Left lung (tissue), 10 donors: Measurements from ENCODE around the gene CCDC191. TPM values are rescaled to one million over a fixed set of nuclear protein-coding genes. Genes with fewer than 3 reads are reported as not detected.

ENCODE experiments used
- ATAC-seq: fragments of 200-7000 bp; cut with Tn5 transposase; one replicate; pipeline ENCODE4 v1.9.1; 2020; ENCODE audit warnings: moderate library complexity
- DNase-seq, 4 donors: peaks; one replicate each; pipeline ENCODE4 v3.0.0-alpha.2; 2013 to 2020
- H3K27ac ChIP-seq, 2 donors: fragments of 200-600 bp; sonication (generic) in 1 of 2; one replicate each; pipeline versions ENCODE4 v1.5.0 to v1.8.0; 2020 to 2021
- H3K27me3 ChIP-seq, 2 donors: fragments of 200-600 bp; sonication (generic) in 1 of 2; one replicate each; pipeline versions ENCODE4 v1.5.0 to v1.8.0; 2020 to 2021
- H3K36me3 ChIP-seq, 2 donors: fragments of 200-600 bp; sonication (generic) in 1 of 2; one replicate each; pipeline versions ENCODE4 v1.5.0 to v1.8.0; 2020 to 2021
- H3K4me1 ChIP-seq, 2 donors: fragments of 200-600 bp; one replicate each; pipeline ENCODE4 v1.8.0; 2021
- H3K4me3 ChIP-seq, 2 donors: fragments of 200-600 bp; sonication (generic) in 1 of 2; one replicate each; pipeline versions ENCODE4 v1.5.0 to v1.8.0; 2020 to 2021; ENCODE audit warnings: mild to moderate bottlenecking in 1 of 2
- H3K9me3 ChIP-seq, 2 donors: fragments of 200-600 bp; sonication (generic) in 1 of 2; one replicate each; pipeline versions ENCODE4 v1.5.0 to v1.8.0; 2020 to 2021
- intact Hi-C, 2 donors: fragments of 100-400 bp; cut with DNase I; formaldehyde crosslinking; loops; one replicate each; pipeline versions ENCODE4 v1.11.2 to v1.14.2; 2022
- polyA plus RNA-seq, 6 donors: library from polyadenylated mRNA; unstranded; fragments of 120-200 nt; gene quantifications; one replicate each; pipeline ENCODE4 v1.2.1, GENCODE V29; 2013; ENCODE audit not compliant: insufficient read length in 6 of 6
- total RNA-seq, 2 donors: library from RNA; stranded (reverse); fragmentation: NEBNext Ultra II Directional; extraction: Animal tissue kit (Norgen Biotek cat#: 25700); gene quantifications; one replicate each; pipeline ENCODE4 v1.2.1, GENCODE V29; 2021
- TF ChIP-seq, protein P1 (sequence below), 2 donors: fragments of 200-600 bp; sonication (generic) in 1 of 2; IDR thresholded peaks; one replicate each; pipeline versions ENCODE4 v1.5.0 to v1.8.0; 2021; ENCODE audit warnings: antibody characterized with exemption in 2 of 2
- donor health status: DM: no; HTN: yes; CAD: no.
- donor health status: DM: no; HTN: no; CAD: no.

The CCDC191 gene
- total and polyA plus RNA-seq, 8 donors, result 3.3 to 24.9 (median 18.9) TPM

DNA sequence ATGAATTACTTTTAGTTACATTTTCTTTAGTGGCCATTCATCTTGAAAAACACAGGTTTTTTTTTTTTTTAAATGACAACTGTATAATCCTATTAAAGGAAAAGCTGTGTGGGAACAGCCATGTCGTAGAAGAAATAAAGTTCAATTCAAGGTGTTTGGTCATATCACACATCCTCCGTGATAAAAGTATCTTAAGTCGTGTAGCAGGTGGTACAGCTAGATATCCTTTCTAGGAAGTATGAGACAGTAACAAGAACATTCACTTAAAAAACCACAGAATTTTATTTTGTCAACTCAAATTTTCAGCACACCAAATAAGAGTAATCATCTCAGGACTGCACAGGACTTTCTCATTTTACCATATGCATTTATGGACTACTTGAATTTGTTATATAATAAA lies 92.4 kb downstream of the CCDC191 start:
- intact Hi-C loops, result no loop called here
- Histone ChIP-seq H3K27me3 (no peaks in the 10 kb centered on the region), H3K4me1 (no peaks in the 10 kb centered on the region), H3K4me3 (no peak overlapping the region), H3K9me3 (no peaks in the 10 kb centered on the region), H3K27ac (no peak overlapping the region), H3K36me3 (peaks cover 0 to 4% of the 10 kb centered on the region in 2 donors)
- DNase-seq (no peak), ATAC-seq (no peak)
- TF ChIP-seq, protein P1, sequence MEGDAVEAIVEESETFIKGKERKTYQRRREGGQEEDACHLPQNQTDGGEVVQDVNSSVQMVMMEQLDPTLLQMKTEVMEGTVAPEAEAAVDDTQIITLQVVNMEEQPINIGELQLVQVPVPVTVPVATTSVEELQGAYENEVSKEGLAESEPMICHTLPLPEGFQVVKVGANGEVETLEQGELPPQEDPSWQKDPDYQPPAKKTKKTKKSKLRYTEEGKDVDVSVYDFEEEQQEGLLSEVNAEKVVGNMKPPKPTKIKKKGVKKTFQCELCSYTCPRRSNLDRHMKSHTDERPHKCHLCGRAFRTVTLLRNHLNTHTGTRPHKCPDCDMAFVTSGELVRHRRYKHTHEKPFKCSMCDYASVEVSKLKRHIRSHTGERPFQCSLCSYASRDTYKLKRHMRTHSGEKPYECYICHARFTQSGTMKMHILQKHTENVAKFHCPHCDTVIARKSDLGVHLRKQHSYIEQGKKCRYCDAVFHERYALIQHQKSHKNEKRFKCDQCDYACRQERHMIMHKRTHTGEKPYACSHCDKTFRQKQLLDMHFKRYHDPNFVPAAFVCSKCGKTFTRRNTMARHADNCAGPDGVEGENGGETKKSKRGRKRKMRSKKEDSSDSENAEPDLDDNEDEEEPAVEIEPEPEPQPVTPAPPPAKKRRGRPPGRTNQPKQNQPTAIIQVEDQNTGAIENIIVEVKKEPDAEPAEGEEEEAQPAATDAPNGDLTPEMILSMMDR (IDR thresholded peaks at IDR 0.05), result no peak

DNA sequence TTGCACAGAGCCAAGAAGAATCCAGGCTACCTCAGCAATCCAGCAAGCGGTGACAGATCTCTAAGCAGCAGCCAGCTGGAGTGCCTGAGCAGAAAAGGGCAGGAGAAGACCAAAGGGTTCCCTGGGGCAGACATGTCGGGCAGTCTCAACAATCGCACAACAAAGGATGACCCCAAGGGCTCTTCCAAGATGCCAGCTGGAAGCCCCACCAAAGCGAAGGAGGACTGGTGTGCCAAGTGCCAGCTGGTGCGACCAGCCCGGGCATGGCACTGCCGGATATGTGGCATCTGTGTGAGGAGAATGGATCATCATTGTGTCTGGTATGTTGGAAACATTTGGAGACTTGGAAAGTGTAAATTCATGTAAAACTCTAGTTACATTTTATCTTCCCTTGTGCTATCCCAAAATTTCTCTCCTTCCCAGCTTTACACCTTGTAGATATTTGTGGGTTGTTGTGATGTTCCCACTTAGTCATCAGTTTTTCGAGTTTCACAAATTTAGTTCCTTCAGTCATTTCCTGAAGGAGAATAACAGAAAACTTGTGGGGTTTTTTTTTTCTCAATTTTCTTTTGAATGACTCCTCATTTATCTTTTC lies 102.1 kb downstream of the CCDC191 start:
- DNase-seq (no peak), ATAC-seq (no peak)
- intact Hi-C loops, result no loop called here
- no peaks in the 10 kb centered on the region for H3K9me3 ChIP-seq
- no peak overlapping the region for H3K4me3 ChIP-seq
- H3K36me3 ChIP-seq, result peaks cover 0 to 6% of the 10 kb centered on the region in 2 donors
- no peaks in the 10 kb centered on the region for H3K27me3 ChIP-seq
- H3K4me1 ChIP-seq, result no peaks in the 10 kb centered on the region
- no peak overlapping the region for H3K27ac ChIP-seq
- TF ChIP-seq, protein P1 (IDR thresholded peaks at IDR 0.05), result no peak

DNA sequence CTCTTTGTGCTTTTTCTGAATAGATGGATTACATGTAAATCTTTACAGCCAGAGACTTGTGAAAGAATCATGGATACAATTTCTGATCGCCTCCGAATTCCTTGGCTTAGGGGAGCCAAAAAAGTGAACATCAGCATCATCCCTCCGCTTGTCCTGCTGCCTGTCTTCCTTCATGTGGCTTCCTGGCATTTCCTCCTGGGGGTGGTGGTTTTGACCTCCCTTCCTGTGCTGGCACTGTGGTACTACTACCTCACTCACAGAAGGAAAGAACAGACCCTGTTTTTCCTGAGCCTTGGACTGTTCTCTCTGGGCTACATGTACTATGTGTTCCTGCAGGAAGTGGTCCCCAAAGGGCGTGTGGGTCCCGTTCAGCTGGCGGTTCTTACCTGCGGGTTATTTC lies 102.6 kb downstream of the CCDC191 start:
- intact Hi-C loops, result no loop called here

DNA sequence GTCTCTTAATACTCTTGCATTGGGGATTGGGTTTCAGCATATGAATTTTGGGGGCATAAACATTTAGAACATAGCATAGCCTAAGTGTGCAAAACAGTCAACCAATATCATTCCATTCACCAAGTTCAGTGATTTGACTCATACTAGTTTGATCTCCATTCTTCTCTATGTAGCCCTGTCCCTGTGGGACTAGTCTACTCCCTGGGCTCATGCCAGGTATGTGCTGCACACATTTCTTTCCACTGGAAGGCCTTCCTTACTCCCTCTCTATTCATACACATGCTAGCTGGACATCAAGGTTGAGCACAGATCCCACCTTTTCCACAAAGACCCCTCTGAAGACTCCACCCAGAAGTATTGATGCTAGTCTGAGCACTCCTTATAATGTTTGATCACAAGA lies 103.4 kb downstream of the CCDC191 start:
- DNase-seq, result no peak
- intact Hi-C loops, result no loop called here
- Histone ChIP-seq H3K27me3 (peaks cover 0 to 7% of the 10 kb centered on the region in 2 donors), H3K4me1 (peaks cover 0 to 7% of the 10 kb centered on the region in 2 donors), H3K4me3 (no peak overlapping the region), H3K27ac (no peak overlapping the region), H3K36me3 (no peaks in the 10 kb centered on the region), H3K9me3 (no peaks in the 10 kb centered on the region)
- TF ChIP-seq, protein P1 (IDR thresholded peaks at IDR 0.05), result no peak
- no peak for ATAC-seq

More for the DNA sequence above, 102.6 kb downstream of the CCDC191 start:
- Histone ChIP-seq H3K27me3 (no peaks in the 10 kb centered on the region), H3K9me3 (no peaks in the 10 kb centered on the region), H3K4me3 (no peak overlapping the region), H3K4me1 (peaks cover 0 to under 1% of the 10 kb centered on the region in 2 donors), H3K27ac (no peak overlapping the region), H3K36me3 (peaks cover 0 to 4% of the 10 kb centered on the region in 2 donors)
- TF ChIP-seq, protein P1 (IDR thresholded peaks at IDR 0.05), result no peak
- ATAC-seq, result no peak
- no peak for DNase-seq

DNA sequence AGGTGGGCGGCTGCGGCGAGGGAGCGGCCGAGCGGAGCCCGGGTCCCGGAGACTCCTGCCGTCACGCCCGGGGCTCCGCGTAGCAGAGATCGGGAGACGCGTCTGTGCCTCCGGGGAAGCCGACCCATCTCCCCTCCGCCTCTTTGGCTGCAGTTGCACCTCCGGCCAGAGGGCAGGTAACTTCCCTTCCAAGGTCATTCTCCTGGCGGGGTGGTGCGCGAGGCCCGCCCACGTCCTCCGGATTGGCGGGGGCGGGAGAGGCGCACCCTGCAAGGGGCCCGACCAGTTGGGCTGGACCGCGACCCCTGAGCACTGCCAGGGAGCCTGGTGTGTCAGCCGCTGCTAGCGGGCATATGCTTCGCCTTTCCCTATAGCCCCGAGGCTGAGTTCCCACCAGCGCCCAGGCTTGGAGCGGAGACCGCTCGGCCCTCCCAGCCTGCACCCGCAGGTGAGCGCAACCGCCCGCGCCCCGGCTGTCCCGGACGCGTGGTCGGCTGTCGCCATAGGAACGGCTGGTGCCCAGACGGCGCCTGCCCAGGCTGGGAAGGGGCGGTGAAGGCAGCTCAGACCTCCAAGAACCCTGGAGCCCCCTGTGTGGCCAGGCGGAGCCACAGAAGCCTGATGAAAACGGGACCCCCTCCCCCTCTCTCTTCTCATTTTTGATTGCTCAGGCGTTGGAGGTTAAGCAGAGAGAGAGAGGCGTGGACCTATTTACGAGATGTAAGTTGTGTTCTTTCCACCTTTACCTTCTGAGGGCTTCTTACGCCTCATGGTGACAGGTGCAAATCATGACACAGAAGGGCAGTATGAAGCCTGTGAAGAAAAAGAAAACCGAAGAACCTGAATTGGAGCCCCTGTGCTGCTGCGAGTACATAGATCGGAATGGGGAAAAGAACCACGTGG lies 108.1 kb downstream of the CCDC191 start:
- ATAC-seq, result peak; percentile 65
- Histone ChIP-seq H3K27me3 (peaks cover 0 to 7% of the 10 kb centered on the region in 2 donors), H3K4me1 (peaks cover 0 to 14% of the 10 kb centered on the region in 2 donors), H3K4me3 (peak overlapping the region; percentile 59 to 62), H3K27ac (peak overlapping the region; percentile 31 to 58), H3K9me3 (no peaks in the 10 kb centered on the region), H3K36me3 (no peaks in the 10 kb centered on the region)
- DNase-seq, result peak; percentile 7 to 89 (median 38)
- intact Hi-C loops, result no loop called here
- TF ChIP-seq, protein P1 (IDR thresholded peaks at IDR 0.05), result no peak
